ACC112 (cell line): ENCODE results near the gene CD8B2.

Source experiments
- H2AFZ ChIP-seq: fragments of 200-600 bp; sonication (generic); one replicate; pipeline ENCODE4 v1.6.0; 2017; ENCODE audit warnings: antibody characterized with exemption, low read length; ENCODE audit not compliant: unreplicated experiment
- H3K27ac ChIP-seq: fragments of 200-600 bp; sonication (generic); 2 replicates; pipeline ENCODE4 v1.5.1; 2014; ENCODE audit warnings: low read depth, mild to moderate bottlenecking, antibody characterized with exemption, low read length, moderate library complexity
- H3K27me3 ChIP-seq: fragments of 200-600 bp; sonication (generic); 2 replicates; pipeline ENCODE4 v1.6.1; 2014; ENCODE audit warnings: mild to moderate bottlenecking, antibody characterized with exemption, low read length, moderate library complexity, mixed read lengths; ENCODE audit not compliant: insufficient read depth
- H3K36me3 ChIP-seq: fragments of 200-600 bp; sonication (generic); 2 replicates; pipeline ENCODE4 v1.6.1; 2016; ENCODE audit warnings: mild to moderate bottlenecking, antibody characterized with exemption, low read length, moderate library complexity, mixed read lengths; ENCODE audit not compliant: insufficient read depth
- H3K4me1 ChIP-seq: fragments of 200-600 bp; sonication (generic); one replicate; pipeline ENCODE4 v1.6.1; 2016; ENCODE audit warnings: low read length, mixed read lengths; ENCODE audit not compliant: insufficient read depth, unreplicated experiment, control insufficient read depth
- H3K4me3 ChIP-seq: fragments of 200-600 bp; sonication (generic); 2 replicates; pipeline ENCODE4 v1.5.1; 2014; ENCODE audit warnings: mild to moderate bottlenecking, low read depth, low read length
- H3K79me2 ChIP-seq: fragments of 200-600 bp; sonication (generic); one replicate; pipeline ENCODE4 v1.6.0; 2016; ENCODE audit warnings: low read length; ENCODE audit not compliant: control insufficient read depth, unreplicated experiment, insufficient read depth

The CD8B2 gene

DNA sequence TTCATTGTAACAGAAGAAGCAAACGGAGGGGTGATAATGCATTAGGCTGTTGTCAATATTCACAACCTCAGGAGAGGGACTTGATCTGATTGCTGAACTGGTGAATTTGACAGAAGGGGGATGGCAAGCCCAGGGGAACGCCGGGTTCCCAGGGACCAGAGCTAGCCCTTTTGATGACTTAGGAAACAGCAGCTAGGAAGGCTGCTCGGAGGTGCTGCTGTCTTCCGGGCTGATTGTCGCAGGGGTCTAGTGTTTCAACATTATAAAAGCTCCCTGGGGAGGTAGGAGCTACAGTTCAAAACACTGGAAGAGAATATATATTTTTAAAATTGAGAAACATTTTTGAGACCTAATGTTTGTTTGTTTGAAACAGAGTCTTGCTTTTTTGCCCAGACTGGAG lies 47.3 kb downstream of the CD8B2 start:
- Histone ChIP-seq H2AFZ (no peak overlapping the region), H3K79me2 (no peaks in the 10 kb centered on the region), H3K36me3 (no peaks in the 10 kb centered on the region), H3K4me1 (no peaks in the 10 kb centered on the region), H3K27me3 (peaks cover 15% of the 10 kb centered on the region; the same call in 1 of the 2 replicates), H3K4me3 (no peak overlapping the region), H3K27ac (no peak overlapping the region)

GRCh38 chr2:106536490-106536889 lies 49.3 kb downstream of the CD8B2 start:
- no peaks in the 10 kb centered on the region for H3K79me2 ChIP-seq
- no peaks in the 10 kb centered on the region for H3K4me1 ChIP-seq
- H3K27me3 ChIP-seq: peaks cover 19% of the 10 kb centered on the region; the same call in 1 of the 2 replicates
- H3K4me3 ChIP-seq: no peak overlapping the region
- no peaks in the 10 kb centered on the region for H3K36me3 ChIP-seq
- no peak overlapping the region for H3K27ac ChIP-seq
- no peak overlapping the region for H2AFZ ChIP-seq

- H3K79me2 ChIP-seq: no peaks in the 10 kb centered on the region
- no peaks in the 10 kb centered on the region for H3K36me3 ChIP-seq
- no peak overlapping the region for H3K27ac ChIP-seq
- H3K27me3 ChIP-seq: peaks cover 23% of the 10 kb centered on the region
- H3K4me1 ChIP-seq: no peaks in the 10 kb centered on the region
- no peak overlapping the region for H2AFZ ChIP-seq
- no peak overlapping the region for H3K4me3 ChIP-seq
These were observed 49.9 kb downstream of the CD8B2 start for GRCh38 chr2:106537047-106537446.

DNA sequence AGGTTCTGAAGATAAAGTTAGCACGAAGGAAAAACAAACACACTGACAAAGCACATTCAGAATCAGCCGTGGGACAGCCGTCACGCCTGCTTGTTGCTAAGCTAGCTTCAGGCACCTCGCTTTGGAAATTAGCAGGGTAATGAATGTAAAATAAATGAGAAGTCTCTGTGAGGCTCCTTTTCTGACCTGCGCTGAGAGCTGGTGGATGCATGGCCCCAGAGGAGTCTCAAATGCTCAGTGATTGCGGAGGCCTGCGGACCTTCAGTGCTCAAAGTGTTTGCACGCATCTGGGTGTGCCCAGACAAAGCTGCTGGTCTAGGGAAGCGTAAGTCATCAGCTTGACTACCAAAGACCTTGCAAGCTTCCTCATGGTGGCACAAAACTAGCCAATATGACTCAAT lies 50.6 kb downstream of the CD8B2 start:
- Histone ChIP-seq H3K4me1 (no peaks in the 10 kb centered on the region), H3K36me3 (no peaks in the 10 kb centered on the region), H3K79me2 (no peaks in the 10 kb centered on the region), H3K4me3 (no peak overlapping the region), H2AFZ (no peak overlapping the region), H3K27ac (no peak overlapping the region), H3K27me3 (peaks cover 24% of the 10 kb centered on the region)

DNA sequence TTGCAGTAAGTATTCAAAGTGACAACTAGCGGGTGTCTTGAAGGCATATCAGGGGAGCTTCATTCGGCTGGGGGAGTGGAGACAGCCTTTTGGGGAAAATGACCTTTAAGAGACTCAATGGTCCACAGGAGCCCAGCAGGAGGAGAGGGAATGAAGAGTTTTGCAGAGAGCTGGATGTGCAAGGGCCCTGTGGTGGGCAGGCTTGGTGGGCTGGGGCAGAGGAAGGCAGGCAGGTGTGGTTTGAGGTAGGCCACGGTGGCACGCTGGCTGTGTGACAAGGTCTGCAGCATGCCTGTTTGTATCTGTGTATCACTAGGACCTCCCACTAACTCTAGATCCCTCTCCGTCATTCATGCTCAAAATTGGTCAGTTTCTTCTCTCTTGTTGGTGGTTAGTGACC lies 53.7 kb downstream of the CD8B2 start:
- Histone ChIP-seq H2AFZ (no peak overlapping the region), H3K27ac (no peak overlapping the region), H3K4me1 (no peaks in the 10 kb centered on the region), H3K79me2 (no peaks in the 10 kb centered on the region), H3K27me3 (peaks cover 37% of the 10 kb centered on the region), H3K36me3 (no peaks in the 10 kb centered on the region), H3K4me3 (no peak overlapping the region)

DNA sequence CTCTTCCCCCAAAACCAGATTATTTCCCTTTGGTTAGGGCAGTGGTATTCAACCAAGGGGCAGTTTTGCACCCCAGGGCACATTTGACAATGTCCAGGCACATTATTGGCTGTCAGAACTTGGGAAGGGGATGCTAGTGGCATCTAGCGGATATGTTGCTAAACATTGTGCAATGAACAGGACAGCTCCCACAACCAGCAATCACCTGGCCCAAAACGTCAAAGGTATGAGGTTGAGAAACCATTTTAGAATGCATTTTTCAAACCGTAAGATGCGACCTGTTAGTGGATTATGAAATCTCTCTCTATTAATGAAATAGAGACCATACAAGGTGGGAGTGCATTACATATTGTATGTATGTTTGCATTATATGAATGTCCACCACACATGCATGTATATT lies 54.2 kb downstream of the CD8B2 start:
- Histone ChIP-seq H3K4me3 (no peak overlapping the region), H3K4me1 (no peaks in the 10 kb centered on the region), H3K27me3 (peaks cover 40% of the 10 kb centered on the region), H3K27ac (no peak overlapping the region), H3K36me3 (no peaks in the 10 kb centered on the region), H3K79me2 (no peaks in the 10 kb centered on the region), H2AFZ (no peak overlapping the region)

GRCh38 chr2:106542746-106543359 lies 55.7 kb downstream of the CD8B2 start:
- H3K27ac ChIP-seq: no peak overlapping the region
- no peak overlapping the region for H3K4me3 ChIP-seq
- H3K27me3 ChIP-seq: peaks cover 46% of the 10 kb centered on the region
- H3K79me2 ChIP-seq: no peaks in the 10 kb centered on the region
- no peaks in the 10 kb centered on the region for H3K4me1 ChIP-seq
- H3K36me3 ChIP-seq: no peaks in the 10 kb centered on the region
- H2AFZ ChIP-seq: no peak overlapping the region

GRCh38 chr2:106545007-106545406 lies 57.8 kb downstream of the CD8B2 start:
- Histone ChIP-seq H3K4me3 (no peak overlapping the region), H2AFZ (no peak overlapping the region), H3K27ac (no peak overlapping the region), H3K79me2 (no peaks in the 10 kb centered on the region), H3K4me1 (no peaks in the 10 kb centered on the region), H3K36me3 (no peaks in the 10 kb centered on the region), H3K27me3 (peaks cover 41% of the 10 kb centered on the region)

DNA sequence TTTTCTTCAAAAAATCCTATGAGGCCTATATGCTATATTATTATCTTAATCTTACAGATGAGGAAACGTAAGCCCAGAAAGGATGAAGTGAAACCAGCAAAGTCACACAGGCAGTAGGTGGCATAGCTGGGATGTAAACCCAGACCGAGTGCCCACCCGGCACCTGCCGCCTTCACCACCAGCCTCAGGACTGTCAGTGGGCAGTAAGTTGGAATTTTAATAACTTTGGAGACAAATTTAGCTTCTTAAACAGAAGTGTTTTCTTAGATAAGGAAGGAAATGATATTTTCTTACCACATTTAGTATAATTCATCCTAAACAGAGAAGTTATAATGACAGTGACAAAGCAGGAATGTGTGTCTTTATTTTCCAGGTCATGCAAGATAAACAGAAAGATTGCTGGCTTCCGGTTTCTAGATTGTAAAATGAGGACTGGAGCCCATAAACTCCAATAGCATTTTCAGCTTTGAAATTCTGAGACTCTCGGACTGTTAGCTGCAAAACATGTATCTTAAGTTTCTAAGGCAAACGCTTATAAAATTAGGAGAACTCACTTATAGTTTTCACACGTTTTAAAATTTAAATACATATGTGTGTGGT lies 59.3 kb downstream of the CD8B2 start:
- Histone ChIP-seq H2AFZ (no peak overlapping the region), H3K27ac (no peak overlapping the region), H3K27me3 (peaks cover 37% of the 10 kb centered on the region)

DNA sequence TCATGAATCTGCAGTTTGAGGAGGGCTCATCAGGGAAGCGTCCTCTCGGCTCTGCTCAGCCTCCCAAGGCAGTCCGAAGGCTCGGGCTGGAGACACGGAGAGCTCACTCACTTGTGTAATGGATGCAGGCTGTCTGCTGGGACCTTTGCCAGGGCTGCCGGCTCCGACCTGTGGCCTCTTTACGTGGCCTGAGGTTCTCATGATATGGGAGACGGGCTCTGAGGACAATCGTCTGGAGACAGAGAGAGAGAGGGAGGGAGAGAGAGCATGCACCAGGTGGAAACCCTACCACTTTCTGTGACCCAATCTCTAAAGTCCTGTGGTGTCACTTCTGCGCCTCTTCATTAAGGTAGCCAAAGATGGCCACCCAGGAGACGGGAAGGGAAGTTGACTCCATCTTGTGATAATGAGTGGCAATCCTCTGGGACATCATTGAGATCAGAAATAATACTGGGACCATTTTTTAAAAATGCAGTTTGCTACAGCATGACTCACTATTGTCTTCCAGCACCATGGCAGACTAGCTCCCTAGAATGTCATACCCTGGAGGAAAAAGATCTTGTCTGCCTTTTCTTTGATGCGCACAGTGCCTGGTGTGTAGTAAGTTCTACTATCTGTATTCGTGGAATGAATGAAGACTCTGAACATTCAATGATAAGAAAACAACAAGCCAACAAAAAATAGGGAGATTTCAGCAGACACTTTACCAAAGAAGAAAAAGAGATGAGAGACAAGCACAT lies 60.2 kb downstream of the CD8B2 start:
- H3K27ac ChIP-seq: no peak overlapping the region
- H3K4me1 ChIP-seq: no peaks in the 10 kb centered on the region
- H3K4me3 ChIP-seq: no peak overlapping the region
- H2AFZ ChIP-seq: no peak overlapping the region
- H3K79me2 ChIP-seq: no peaks in the 10 kb centered on the region
- H3K36me3 ChIP-seq: no peaks in the 10 kb centered on the region
- peaks cover 32% of the 10 kb centered on the region for H3K27me3 ChIP-seq

More for the DNA sequence above, 59.3 kb downstream of the CD8B2 start:
- Histone ChIP-seq H3K4me1 (no peaks in the 10 kb centered on the region), H3K79me2 (no peaks in the 10 kb centered on the region), H3K36me3 (no peaks in the 10 kb centered on the region), H3K4me3 (no peak overlapping the region)
